Small intestine (tissue), 7 donors: ENCODE measurements around the gene CNIH2. TPM values are rescaled to one million over a fixed set of nuclear protein-coding genes. Genes with fewer than 3 reads are reported as not detected.

Experiments used
- DNase-seq, 2 donors: peaks; one replicate each; pipeline versions ENCODE4 v3.0.0 to v3.0.0-alpha.2; 2013
- FAIRE-seq: peaks from 2 replicates; lab custom pipeline; 2012; peaks lifted over from hg19 to GRCh38; lab: Jason Lieb, UNC
- H3K27ac ChIP-seq, 3 donors: one replicate each; pipeline ENCODE4 v1.5.1; 2013; ENCODE audit warnings: low read length in 2 of 3, mild to moderate bottlenecking in 2 of 3, control low read depth in 1 of 3, inconsistent platforms in 1 of 3, low read depth in 1 of 3, moderate library complexity in 1 of 3
- H3K27me3 ChIP-seq, 3 donors: one replicate each; pipeline ENCODE4 v1.6.1; 2013; ENCODE audit warnings: low read length in 3 of 3, inconsistent platforms in 1 of 3; ENCODE audit not compliant: control insufficient read depth in 3 of 3, insufficient read depth in 3 of 3
- H3K36me3 ChIP-seq, 3 donors: one replicate each; pipeline ENCODE4 v1.6.1; 2013; ENCODE audit warnings: low read length in 3 of 3, inconsistent platforms in 1 of 3, low read depth in 1 of 3, mild to moderate bottlenecking in 1 of 3, moderate library complexity in 1 of 3; ENCODE audit not compliant: control insufficient read depth in 3 of 3, insufficient read depth in 2 of 3
- H3K4me1 ChIP-seq, 3 donors: one replicate each; pipeline ENCODE4 v1.6.1; 2013; ENCODE audit warnings: low read length in 2 of 3, inconsistent platforms in 1 of 3, low read depth in 1 of 3, mild to moderate bottlenecking in 1 of 3, moderate library complexity in 1 of 3; ENCODE audit not compliant: control insufficient read depth in 3 of 3, insufficient read depth in 2 of 3
- H3K4me3 ChIP-seq, 3 donors: one replicate each; pipeline ENCODE4 v1.5.1; 2013; ENCODE audit warnings: low read length in 3 of 3, control low read depth in 1 of 3, inconsistent platforms in 1 of 3, low read depth in 1 of 3, mild to moderate bottlenecking in 1 of 3, moderate library complexity in 1 of 3
- H3K9me3 ChIP-seq, 2 donors: one replicate each; pipeline ENCODE4 v1.6.1; 2013; ENCODE audit warnings: low read depth in 1 of 2, low read length in 1 of 2; ENCODE audit not compliant: control insufficient read depth in 2 of 2, insufficient read depth in 1 of 2
- WGBS, 3 donors: extraction: QIAGEN DNeasy Blood & Tissue Kit; methylation state at CpG; one replicate each; pipeline ENCODE4 v1.1.7; 2013; 5-methylcytosine and 5-hydroxymethylcytosine counted together
- polyA plus RNA-seq, 4 donors: library from polyadenylated mRNA; stranded (reverse) in 3 of 4; unstranded in 1 of 4; fragments of 200-250 nt in 3 of 4; fragments of 120-200 nt in 1 of 4; gene quantifications; one replicate each; pipeline versions ENCODE4 v1.2.1 to v1.2.3, GENCODE V29; 2013
- donor health status: healthy with polysubstance abuse.
- donor health status: control.
- donor health status: control.
- donor health status: Bipolar disorder and iron deficiency.
- donor health status: healthy.

The CNIH2 gene
- polyA plus RNA-seq, 4 donors: 0.81 to 3.4 (median 0.99) TPM

- H3K9me3 ChIP-seq: no peaks in the 10 kb centered on the region
- peak overlapping the region; percentile 86 to 97 (median 97) for H3K27ac ChIP-seq
- H3K27me3 ChIP-seq: peaks cover 0 to 22% (median 5%) of the 10 kb centered on the region in 3 donors
- H3K4me3 ChIP-seq: peak overlapping the region; percentile 72 to 82 (median 74)
- WGBS, 3 donors: 41 to 47% (median 47%) methylated on average over 18 to 20 of the region's 20 CpGs
- H3K4me1 ChIP-seq: peaks cover 5 to 36% (median 8%) of the 10 kb centered on the region in 3 donors
- DNase-seq (no peak), FAIRE-seq (no peak)
- H3K36me3 ChIP-seq: peaks cover 0 to 49% (median 0%) of the 10 kb centered on the region in 3 donors
Observed at GRCh38 chr11:66287889-66288670, 10.1 kb downstream of the CNIH2 start.

GRCh38 chr11:66288671-66289547 lies 10.9 kb downstream of the CNIH2 start, which contains the start of gene YIF1A:
TSS of gene YIF1A (minus strand) at chr11:66289143. CDS start at chr11:66288985, 158 bp downstream.
- FAIRE-seq: peak; percentile 67

GRCh38 chr11:66289548-66290329 lies 11.8 kb downstream of the CNIH2 start:
- no peak for FAIRE-seq
- Histone ChIP-seq H3K4me3 (peak overlapping the region; percentile 40 to 82 (median 62)), H3K27ac (peak overlapping the region; percentile 96 to 99 (median 97)), H3K27me3 (peaks cover 0 to 29% (median 5%) of the 10 kb centered on the region in 3 donors), H3K4me1 (peaks cover 5 to 36% (median 8%) of the 10 kb centered on the region in 3 donors), H3K9me3 (no peaks in the 10 kb centered on the region), H3K36me3 (peaks cover 0 to 33% (median 0%) of the 10 kb centered on the region in 3 donors)
- WGBS, 3 donors: 7 to 10% (median 9%) methylated on average over 34 to 36 of the region's 36 CpGs
- peak in 1 of 2 donors; percentile 87 for DNase-seq

More at GRCh38 chr11:66288671-66289547, 10.9 kb downstream of the CNIH2 start, which contains the start of gene YIF1A:
- Histone ChIP-seq H3K9me3 (no peaks in the 10 kb centered on the region), H3K27me3 (peaks cover 0 to 28% (median 5%) of the 10 kb centered on the region in 3 donors), H3K4me3 (peak within 1 kb of the TSS; percentile 72 to 82 (median 74)), H3K4me1 (peaks cover 5 to 36% (median 8%) of the 10 kb centered on the region in 3 donors), H3K27ac (peak within 1 kb of the TSS; percentile 97 to 99 (median 97)), H3K36me3 (peaks cover 0 to 41% (median 0%) of the 10 kb centered on the region in 3 donors)
- WGBS, 3 donors: 0 to 1% (median 1%) methylated on average over 51 to 87 of the region's 87 CpGs
- peak; percentile 99 to 100 for DNase-seq

DNA sequence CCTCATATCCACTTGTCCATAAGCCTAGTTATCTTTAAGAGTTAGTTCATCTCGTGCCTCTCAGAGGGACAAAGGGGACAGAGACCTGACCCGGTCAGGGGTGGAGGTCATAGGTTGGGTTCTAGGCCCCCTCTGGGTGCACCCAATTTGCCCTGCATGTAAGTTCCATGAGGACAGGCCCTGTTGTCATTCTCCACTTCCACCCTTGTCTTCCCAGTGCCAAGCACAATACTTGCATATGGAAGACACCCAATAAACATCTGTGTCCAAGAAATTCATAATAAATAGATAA lies 12.3 kb downstream of the CNIH2 start:
- Histone ChIP-seq H3K27ac (peak overlapping the region in 1 of 3 donors; percentile 99), H3K4me1 (peaks cover 5 to 36% (median 8%) of the 10 kb centered on the region in 3 donors), H3K9me3 (no peaks in the 10 kb centered on the region), H3K27me3 (peaks cover 0 to 29% (median 5%) of the 10 kb centered on the region in 3 donors), H3K4me3 (peak overlapping the region in 1 of 3 donors; percentile 62), H3K36me3 (peaks cover 0 to 27% (median 0%) of the 10 kb centered on the region in 3 donors)
- no peak for FAIRE-seq
- no peak for DNase-seq
- WGBS, 3 donors: 69 to 76% (median 71%) methylated on average over 2 of the region's 2 CpGs

GRCh38 chr11:66291303-66291705 lies 13.3 kb downstream of the CNIH2 start:
- no peak overlapping the region for H3K27ac ChIP-seq
- 11 to 17% (median 17%) methylated on average over 13 to 16 of the region's 16 CpGs for WGBS, 3 donors
- DNase-seq: no peak
- H3K36me3 ChIP-seq: peaks cover 0 to 17% (median 0%) of the 10 kb centered on the region in 3 donors
- FAIRE-seq: no peak
- no peaks in the 10 kb centered on the region for H3K9me3 ChIP-seq
- H3K27me3 ChIP-seq: peaks cover 0 to 31% (median 5%) of the 10 kb centered on the region in 3 donors
- peaks cover 5 to 36% (median 8%) of the 10 kb centered on the region in 3 donors for H3K4me1 ChIP-seq
- peak overlapping the region in 2 of 3 donors; percentile 21 to 59 for H3K4me3 ChIP-seq

DNA sequence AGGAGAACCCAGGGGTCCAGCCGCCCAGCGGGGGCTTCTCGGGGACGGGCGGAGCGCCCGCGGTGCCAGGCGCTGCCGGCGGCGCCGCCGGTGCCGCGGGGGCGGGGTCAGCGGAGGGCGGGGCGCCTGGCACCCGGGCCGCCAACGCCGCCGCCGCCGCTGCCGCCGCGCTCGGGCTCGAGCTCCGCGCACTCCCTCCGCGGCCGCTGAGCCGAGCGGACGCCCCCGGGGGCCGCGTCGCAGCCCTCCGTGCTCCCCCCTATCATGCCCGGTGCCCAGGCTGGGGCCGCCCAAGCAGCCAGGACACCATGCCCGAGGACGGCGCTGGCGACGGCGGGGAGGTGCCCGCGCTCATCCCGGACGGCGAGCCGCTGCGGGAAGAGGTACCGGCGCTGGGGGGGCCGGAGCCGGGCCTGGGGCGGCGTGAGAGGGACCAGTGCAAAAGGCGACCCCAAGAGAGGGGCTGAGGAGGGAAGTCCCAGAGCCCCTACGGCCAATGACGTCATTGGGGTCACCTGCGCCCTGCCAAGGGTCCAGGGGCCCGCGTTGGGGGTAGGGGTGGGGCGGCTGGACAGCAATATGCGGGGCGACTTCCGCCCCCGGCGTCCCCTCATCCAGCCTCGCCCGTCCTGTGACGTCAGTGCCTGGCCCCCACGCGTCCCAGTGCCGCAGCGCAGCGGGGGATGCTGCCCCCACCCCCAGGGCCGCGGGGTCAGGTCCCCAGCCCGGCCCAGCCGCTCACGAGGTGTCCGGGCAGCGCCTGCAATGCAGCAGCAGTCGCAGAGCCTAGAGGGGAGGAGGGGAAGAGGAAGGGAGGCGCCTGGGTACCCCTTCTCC lies 13.9 kb downstream of the CNIH2 start, which contains the start of gene TMEM151A:
TMEM151A (plus strand) TSS at position 189 of the 837 bp plus-strand sequence; CDS start at position 309, 120 bp downstream.
- DNase-seq (peak in 1 of 2 donors; percentile 50), FAIRE-seq (no peak)
- H3K27ac ChIP-seq: no peak within 1 kb of the TSS
- peaks cover 5 to 31% (median 8%) of the 10 kb centered on the region in 3 donors for H3K4me1 ChIP-seq
- peaks cover 0 to 38% (median 5%) of the 10 kb centered on the region in 3 donors for H3K27me3 ChIP-seq
- peak within 1 kb of the TSS in 2 of 3 donors; percentile 21 to 59 for H3K4me3 ChIP-seq
- no peaks in the 10 kb centered on the region for H3K9me3 ChIP-seq
- H3K36me3 ChIP-seq: peaks cover 0 to 11% (median 0%) of the 10 kb centered on the region in 3 donors
- WGBS, 3 donors: 2 to 3% (median 2%) methylated on average over 55 to 95 of the region's 95 CpGs
